GM12864 (cell line): Measurements from ENCODE around the gene ZKSCAN8.

Experiments
- DNase-seq: peaks from one replicate; pipeline ENCODE4 v3.0.0-alpha.2; 2011; ENCODE audit warnings: low read depth
- H3K4me3 ChIP-seq: 2 replicates; pipeline ENCODE4 v1.5.1; 2011; ENCODE audit warnings: mild to moderate bottlenecking, low read depth, low read length, control low read depth
- TF ChIP-seq, protein P1 (sequence below): IDR thresholded peaks from 2 replicates; pipeline ENCODE4 v1.5.1; 2011; ENCODE audit warnings: low read depth, mild to moderate bottlenecking, moderate library complexity, low read length, control low read depth, inconsistent platforms; ENCODE audit errors: missing control alignments

ZKSCAN8 gene

DNA sequence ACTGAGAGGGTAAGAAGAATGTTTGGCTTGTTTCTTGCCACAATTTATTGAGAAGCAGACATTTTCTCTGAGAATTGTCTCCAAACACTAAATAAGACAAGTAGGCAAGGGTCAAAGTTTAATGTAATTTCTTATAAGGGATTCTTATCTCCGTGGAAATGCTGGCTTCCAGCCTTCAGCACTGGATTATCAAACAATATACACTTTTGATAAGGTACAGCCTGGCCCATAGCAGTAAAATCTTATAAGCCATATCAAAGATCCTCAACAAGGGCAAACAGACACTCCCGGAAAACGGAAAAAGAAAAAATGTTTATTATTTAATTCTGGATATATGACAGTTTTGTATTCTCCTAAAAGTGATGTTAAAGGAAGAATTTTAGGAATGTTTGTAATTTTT, 64.8 kb downstream of the ZKSCAN8 start:
- H3K4me3 ChIP-seq = no peak overlapping the region
- TF ChIP-seq, protein P1, sequence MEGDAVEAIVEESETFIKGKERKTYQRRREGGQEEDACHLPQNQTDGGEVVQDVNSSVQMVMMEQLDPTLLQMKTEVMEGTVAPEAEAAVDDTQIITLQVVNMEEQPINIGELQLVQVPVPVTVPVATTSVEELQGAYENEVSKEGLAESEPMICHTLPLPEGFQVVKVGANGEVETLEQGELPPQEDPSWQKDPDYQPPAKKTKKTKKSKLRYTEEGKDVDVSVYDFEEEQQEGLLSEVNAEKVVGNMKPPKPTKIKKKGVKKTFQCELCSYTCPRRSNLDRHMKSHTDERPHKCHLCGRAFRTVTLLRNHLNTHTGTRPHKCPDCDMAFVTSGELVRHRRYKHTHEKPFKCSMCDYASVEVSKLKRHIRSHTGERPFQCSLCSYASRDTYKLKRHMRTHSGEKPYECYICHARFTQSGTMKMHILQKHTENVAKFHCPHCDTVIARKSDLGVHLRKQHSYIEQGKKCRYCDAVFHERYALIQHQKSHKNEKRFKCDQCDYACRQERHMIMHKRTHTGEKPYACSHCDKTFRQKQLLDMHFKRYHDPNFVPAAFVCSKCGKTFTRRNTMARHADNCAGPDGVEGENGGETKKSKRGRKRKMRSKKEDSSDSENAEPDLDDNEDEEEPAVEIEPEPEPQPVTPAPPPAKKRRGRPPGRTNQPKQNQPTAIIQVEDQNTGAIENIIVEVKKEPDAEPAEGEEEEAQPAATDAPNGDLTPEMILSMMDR = no peak
- no peak for DNase-seq

DNA sequence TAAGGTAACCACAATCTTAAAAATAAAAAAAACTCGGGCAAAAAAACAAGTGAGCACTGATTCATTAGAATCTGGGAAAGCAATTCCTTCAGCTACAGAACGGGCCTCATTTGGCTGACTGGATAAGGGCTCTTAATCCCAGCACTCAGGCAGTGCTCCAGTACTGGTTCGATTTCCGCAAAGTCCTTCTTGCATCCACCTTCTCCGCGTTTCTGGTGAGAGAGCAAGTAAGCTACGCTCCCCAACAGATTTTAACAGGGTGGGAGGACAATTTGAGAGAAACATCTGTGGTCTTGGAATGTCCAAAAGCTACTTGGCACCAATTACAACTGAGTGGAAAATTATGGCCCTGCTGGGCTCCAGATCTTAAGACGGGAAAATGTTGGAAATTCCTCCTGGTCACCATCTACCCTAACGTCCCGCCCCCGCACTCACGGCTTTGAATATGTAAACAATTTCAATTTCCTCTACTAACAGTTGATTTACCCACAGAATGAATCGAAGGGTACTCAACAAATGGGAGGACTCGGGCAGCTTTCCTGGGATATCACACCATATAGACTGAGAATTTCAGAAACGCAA, 65.3 kb downstream of the ZKSCAN8 start:
- H3K4me3 ChIP-seq = peak overlapping the region; percentile 54
- DNase-seq = no peak
- TF ChIP-seq, protein P1 = no peak

DNA sequence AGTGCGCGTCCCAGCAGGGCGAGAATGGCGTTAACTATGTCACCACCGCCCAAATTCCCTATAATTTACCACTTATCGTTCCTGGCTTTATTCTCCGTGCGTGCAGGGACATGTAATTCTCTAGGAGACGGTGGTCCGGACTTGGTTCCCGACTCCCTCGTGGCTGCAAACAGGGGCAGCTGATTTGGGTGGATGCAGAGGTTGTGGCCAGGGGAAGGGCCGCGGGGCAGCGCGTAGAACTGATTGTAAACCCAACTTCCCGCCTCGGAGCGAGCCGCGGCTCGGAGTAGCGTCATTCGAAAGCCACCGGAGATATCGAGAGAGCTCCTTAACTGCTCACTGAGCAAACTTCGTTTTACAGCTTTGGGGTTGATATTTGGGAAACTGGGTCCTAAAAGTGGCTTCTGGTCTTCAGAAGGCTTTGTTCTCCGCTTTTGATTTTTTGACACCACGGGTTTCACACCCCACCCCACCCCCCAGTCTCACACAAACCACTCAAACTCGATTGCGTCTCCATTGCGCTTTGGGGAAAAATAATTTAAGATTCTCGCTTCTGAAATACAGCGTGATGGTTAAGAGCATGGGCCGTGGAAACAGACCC, 65.9 kb downstream of the ZKSCAN8 start:
- H3K4me3 ChIP-seq = peak overlapping the region; percentile 54
- TF ChIP-seq, protein P1 = no peak
- DNase-seq = no peak

DNA sequence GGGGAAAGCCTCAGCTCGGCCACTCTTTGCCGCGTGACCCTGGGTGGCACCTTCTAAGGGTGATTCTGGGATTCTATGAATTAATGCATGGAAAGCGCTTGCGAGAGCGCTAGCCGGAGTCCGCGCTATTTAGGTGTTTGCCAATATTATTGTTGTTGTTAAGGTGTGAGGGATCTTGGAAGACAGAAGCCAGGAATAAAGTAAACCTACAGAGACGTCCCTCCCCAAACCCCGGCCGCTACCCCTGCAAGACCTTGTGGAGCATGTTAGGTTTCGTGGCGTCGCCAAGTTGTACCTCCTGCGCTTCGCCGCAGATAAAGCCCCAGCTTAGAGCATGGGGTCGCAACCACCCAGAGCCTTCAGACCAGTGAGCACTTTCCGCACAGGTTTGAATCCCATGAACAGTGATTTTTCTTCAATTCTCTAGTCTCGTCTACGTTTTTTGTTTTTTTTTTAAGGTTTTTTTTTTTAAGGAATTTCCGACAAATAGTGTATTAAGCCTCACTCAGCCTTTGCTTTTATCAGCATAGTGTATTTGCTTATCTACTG, 66.5 kb downstream of the ZKSCAN8 start:
- no peak for DNase-seq
- H3K4me3 ChIP-seq = peak overlapping the region; percentile 54
- TF ChIP-seq, protein P1 = no peak
